Memory B cell (primary cell): ENCODE data around the gene CENPE.

Experiments used
- ATAC-seq: fragments of 150-1000 bp; cut with Tn5 transposase; 2 replicates; pipeline ENCODE4 v1.10.0; 2021; ENCODE audit warnings: low read depth, mild to moderate bottlenecking, moderate library complexity
- DNase-seq, 2 donors: peaks; one replicate each; pipeline ENCODE4 v3.0.0; 2022; ENCODE audit warnings: low spot score in 2 of 2
- H3K27ac Mint-ChIP-seq: one replicate; pipeline ENCODE4 v1.8.0; 2022; ENCODE audit warnings: mild to moderate bottlenecking, moderate library complexity, mixed read lengths
- H3K27me3 Mint-ChIP-seq: one replicate; pipeline ENCODE4 v1.8.0; 2022; ENCODE audit warnings: mixed read lengths
- H3K36me3 Mint-ChIP-seq: one replicate; pipeline ENCODE4 v1.8.0; 2022; ENCODE audit warnings: mild to moderate bottlenecking, mixed read lengths
- H3K4me1 Mint-ChIP-seq: one replicate; pipeline ENCODE4 v1.8.0; 2022; ENCODE audit warnings: mixed read lengths
- H3K4me3 Mint-ChIP-seq: one replicate; pipeline ENCODE4 v1.8.0; 2022; ENCODE audit warnings: mild to moderate bottlenecking, moderate library complexity, mixed read lengths
- H3K9me3 Mint-ChIP-seq: one replicate; pipeline ENCODE4 v1.8.0; 2022; ENCODE audit warnings: mixed read lengths

Gene CENPE

DNA sequence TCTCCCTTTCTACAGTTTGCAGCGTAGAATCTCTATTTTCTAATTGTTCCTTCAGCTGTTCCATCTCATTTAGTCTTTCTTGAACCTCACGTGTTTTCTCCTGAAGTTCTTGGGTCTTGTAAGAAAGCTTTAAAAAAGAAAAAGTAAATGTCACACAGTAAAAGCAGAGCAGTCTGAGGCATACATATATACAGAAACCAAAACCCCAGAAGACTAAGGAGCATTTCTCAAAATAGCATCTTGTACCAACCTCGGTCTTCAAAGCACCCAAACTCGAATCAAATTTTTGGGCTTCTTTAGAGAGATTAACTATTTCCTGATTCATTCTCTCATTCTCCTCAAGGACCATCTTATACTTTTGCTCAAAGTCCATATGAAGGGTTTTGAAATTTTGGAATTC is 39.4 kb downstream of the CENPE start:
- DNase-seq (no peak), ATAC-seq (no peak)
- H3K36me3 Mint-ChIP-seq, result no peaks in the 10 kb centered on the region
- H3K27me3 Mint-ChIP-seq, result no peaks in the 10 kb centered on the region
- no peaks in the 10 kb centered on the region for H3K4me1 Mint-ChIP-seq
- no peak overlapping the region for H3K4me3 Mint-ChIP-seq
- H3K9me3 Mint-ChIP-seq, result peaks cover 2% of the 10 kb centered on the region
- H3K27ac Mint-ChIP-seq, result no peak overlapping the region

- no peak for DNase-seq
- H3K4me3 Mint-ChIP-seq, result no peak overlapping the region
- H3K9me3 Mint-ChIP-seq, result peaks cover 2% of the 10 kb centered on the region
- H3K4me1 Mint-ChIP-seq, result no peaks in the 10 kb centered on the region
- no peak overlapping the region for H3K27ac Mint-ChIP-seq
- peak; percentile 62 for ATAC-seq
- no peaks in the 10 kb centered on the region for H3K27me3 Mint-ChIP-seq
- H3K36me3 Mint-ChIP-seq, result no peaks in the 10 kb centered on the region
Observed at GRCh38 chr4:103156106-103156505, 42.0 kb downstream of the CENPE start.

GRCh38 chr4:103152381-103152780 is 45.8 kb downstream of the CENPE start:
- ATAC-seq (no peak), DNase-seq (no peak)
- Mint-ChIP-seq H3K9me3 (peaks cover 2% of the 10 kb centered on the region), H3K36me3 (no peaks in the 10 kb centered on the region), H3K4me1 (peaks cover 3% of the 10 kb centered on the region), H3K27ac (no peak overlapping the region), H3K4me3 (no peak overlapping the region), H3K27me3 (no peaks in the 10 kb centered on the region)

DNA sequence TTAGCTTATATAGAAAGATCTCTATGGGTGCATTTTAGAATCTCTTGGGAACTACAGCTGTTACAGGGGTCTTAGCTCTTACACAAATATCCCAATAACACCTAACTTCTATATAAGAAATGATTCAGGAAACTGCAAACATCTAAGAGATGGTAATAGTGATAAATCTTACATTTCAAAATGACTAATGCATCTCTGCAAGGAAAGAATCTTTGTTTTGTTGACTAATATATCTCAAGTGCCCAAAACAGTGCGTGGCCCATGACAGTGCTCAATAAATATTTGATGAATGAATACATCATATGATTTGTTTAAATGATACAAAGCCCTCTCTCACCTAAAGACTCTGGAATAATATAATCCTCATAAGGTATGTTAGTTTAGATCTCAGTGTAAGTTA is 47.5 kb downstream of the CENPE start:
- Mint-ChIP-seq H3K27ac (no peak overlapping the region), H3K27me3 (no peaks in the 10 kb centered on the region)
- no peak for DNase-seq

DNA sequence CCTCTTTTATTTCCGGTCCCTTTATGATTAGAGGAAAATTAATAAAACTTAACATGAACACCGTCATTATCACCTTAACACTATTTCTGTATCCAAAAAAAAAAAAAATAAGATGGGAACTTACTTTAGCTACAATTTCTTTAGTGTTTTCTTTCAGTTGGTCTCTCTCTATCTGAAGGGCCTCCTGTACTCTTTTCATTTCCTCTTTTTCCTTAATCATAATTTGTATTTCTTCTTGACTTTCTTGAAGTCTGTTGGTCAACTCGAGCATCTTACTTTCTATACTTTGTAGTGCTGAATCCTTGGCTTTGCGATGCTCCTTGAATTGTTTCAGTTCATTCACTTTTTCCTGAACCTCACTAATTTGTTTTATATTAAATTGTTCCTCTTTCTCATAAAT is 53.2 kb downstream of the CENPE start:
- H3K27me3 Mint-ChIP-seq, result no peaks in the 10 kb centered on the region
- no peak for DNase-seq
- H3K4me1 Mint-ChIP-seq, result peaks cover 8% of the 10 kb centered on the region
- ATAC-seq, result no peak
- no peak overlapping the region for H3K4me3 Mint-ChIP-seq
- H3K9me3 Mint-ChIP-seq, result peaks cover 1% of the 10 kb centered on the region
- no peak overlapping the region for H3K27ac Mint-ChIP-seq
- no peaks in the 10 kb centered on the region for H3K36me3 Mint-ChIP-seq

More for the DNA sequence above, 47.5 kb downstream of the CENPE start:
- Mint-ChIP-seq H3K4me1 (peaks cover 3% of the 10 kb centered on the region), H3K9me3 (peaks cover 3% of the 10 kb centered on the region), H3K36me3 (no peaks in the 10 kb centered on the region), H3K4me3 (no peak overlapping the region)
- ATAC-seq, result no peak

DNA sequence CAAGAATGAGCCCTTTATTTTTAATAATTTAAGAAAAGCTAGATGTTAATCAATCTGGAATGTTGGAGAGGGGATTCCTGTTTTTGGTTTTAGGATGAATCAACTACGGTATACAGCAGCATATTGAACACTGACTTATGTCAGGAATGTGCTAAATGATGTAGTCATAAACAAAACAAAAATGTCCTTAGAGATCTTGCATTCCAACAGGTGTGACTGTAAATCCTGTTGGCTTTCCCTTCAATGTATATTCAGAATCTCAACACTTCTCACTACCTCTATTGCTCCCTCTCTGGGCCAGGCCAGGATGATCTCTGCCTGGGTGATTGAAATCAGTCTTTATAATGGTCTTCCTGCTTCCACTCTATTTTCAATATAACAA is 60.7 kb downstream of the CENPE start:
- H3K36me3 Mint-ChIP-seq, result no peaks in the 10 kb centered on the region
- no peaks in the 10 kb centered on the region for H3K9me3 Mint-ChIP-seq
- H3K4me3 Mint-ChIP-seq, result no peak overlapping the region
- no peaks in the 10 kb centered on the region for H3K27me3 Mint-ChIP-seq
- DNase-seq, result no peak
- H3K27ac Mint-ChIP-seq, result no peak overlapping the region
- no peak for ATAC-seq
- H3K4me1 Mint-ChIP-seq, result no peaks in the 10 kb centered on the region

GRCh38 chr4:103136671-103137445 is 61.3 kb downstream of the CENPE start:
- no peaks in the 10 kb centered on the region for H3K4me1 Mint-ChIP-seq
- no peak overlapping the region for H3K4me3 Mint-ChIP-seq
- DNase-seq (no peak), ATAC-seq (no peak)
- no peaks in the 10 kb centered on the region for H3K27me3 Mint-ChIP-seq
- no peaks in the 10 kb centered on the region for H3K9me3 Mint-ChIP-seq
- no peaks in the 10 kb centered on the region for H3K36me3 Mint-ChIP-seq
- H3K27ac Mint-ChIP-seq, result no peak overlapping the region

DNA sequence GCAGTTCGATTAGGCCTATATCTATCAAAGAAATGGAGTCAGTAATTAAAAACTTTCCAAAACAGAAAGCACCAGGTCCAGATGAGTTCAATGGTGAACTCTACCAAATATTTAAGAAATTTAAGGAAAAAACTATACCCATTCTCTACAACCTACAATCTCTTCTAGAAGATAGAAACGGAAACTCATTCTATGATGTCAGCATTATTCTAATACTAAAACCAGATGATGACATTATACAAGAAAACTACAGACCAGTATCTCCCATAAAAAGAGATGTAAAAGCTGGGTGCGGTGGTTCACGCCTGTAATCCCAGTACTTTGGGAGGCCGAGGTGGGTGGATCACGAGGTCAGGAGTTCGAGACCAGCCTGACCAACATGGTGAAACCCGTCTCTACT is 69.0 kb downstream of the CENPE start:
- Mint-ChIP-seq H3K27me3 (no peaks in the 10 kb centered on the region), H3K36me3 (peaks cover 8% of the 10 kb centered on the region), H3K27ac (no peak overlapping the region), H3K4me3 (no peak overlapping the region), H3K9me3 (peaks cover 14% of the 10 kb centered on the region), H3K4me1 (peaks cover 2% of the 10 kb centered on the region)
- DNase-seq, result no peak
- ATAC-seq, result no peak

GRCh38 chr4:103126126-103126525 is 72.0 kb downstream of the CENPE start:
- peaks cover 2% of the 10 kb centered on the region for H3K4me1 Mint-ChIP-seq
- peaks cover 8% of the 10 kb centered on the region for H3K36me3 Mint-ChIP-seq
- no peak for DNase-seq

DNA sequence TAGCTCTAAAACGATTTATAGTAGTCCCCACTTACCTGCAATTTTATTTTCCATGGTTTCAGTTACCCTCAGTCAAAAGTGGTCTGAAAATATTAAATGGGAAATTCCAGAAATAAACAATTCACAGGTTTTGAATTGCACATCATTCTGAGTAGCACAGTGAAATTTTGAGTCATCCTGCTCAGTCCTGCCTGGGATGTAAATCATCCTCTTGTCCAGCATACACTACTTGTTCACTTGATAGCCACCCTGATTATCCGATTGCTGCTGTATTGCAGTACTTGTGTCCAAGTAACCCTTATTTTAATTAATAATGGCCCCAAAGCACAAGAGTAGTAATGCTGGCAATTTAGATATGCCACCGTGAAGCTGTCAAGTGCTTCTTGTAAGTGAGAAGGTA is 75.0 kb downstream of the CENPE start:
- ATAC-seq, result no peak
- no peak for DNase-seq
- Mint-ChIP-seq H3K27me3 (no peaks in the 10 kb centered on the region), H3K36me3 (peaks cover 8% of the 10 kb centered on the region), H3K4me1 (peaks cover 2% of the 10 kb centered on the region), H3K27ac (no peak overlapping the region), H3K4me3 (no peak overlapping the region), H3K9me3 (peaks cover 10% of the 10 kb centered on the region)

More at GRCh38 chr4:103126126-103126525, 72.0 kb downstream of the CENPE start:
- Mint-ChIP-seq H3K27me3 (no peaks in the 10 kb centered on the region), H3K27ac (no peak overlapping the region), H3K4me3 (no peak overlapping the region), H3K9me3 (peaks cover 14% of the 10 kb centered on the region)
- ATAC-seq, result no peak

DNA sequence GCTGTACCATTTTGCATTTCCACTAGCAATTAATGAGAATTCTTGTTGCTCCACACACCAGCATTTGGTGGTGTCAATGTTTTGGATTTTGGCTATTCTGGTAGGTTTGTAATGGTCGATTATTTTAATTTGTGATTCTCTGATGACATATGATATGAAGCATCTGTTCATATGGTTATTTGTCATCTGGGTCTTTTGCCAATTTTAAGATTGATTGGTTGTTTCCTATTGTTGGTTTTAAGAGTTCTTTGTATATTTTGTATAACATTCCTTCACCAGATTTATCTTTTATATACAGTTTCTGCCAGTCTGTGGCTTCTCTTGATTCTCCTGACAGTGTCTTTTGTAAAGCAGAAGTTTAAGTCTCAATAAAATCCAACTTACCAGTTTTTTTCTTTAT is 80.0 kb downstream of the CENPE start:
- Mint-ChIP-seq H3K9me3 (no peaks in the 10 kb centered on the region), H3K4me1 (no peaks in the 10 kb centered on the region), H3K36me3 (no peaks in the 10 kb centered on the region), H3K27me3 (no peaks in the 10 kb centered on the region), H3K27ac (no peak overlapping the region), H3K4me3 (no peak overlapping the region)
- no peak for DNase-seq
- no peak for ATAC-seq

GRCh38 chr4:103111598-103111997 is 86.5 kb downstream of the CENPE start:
- Mint-ChIP-seq H3K27me3 (no peaks in the 10 kb centered on the region), H3K4me1 (no peaks in the 10 kb centered on the region), H3K9me3 (no peaks in the 10 kb centered on the region), H3K4me3 (no peak overlapping the region), H3K36me3 (no peaks in the 10 kb centered on the region), H3K27ac (no peak overlapping the region)
- ATAC-seq (no peak), DNase-seq (no peak)

GRCh38 chr4:103108542-103108941 is 89.6 kb downstream of the CENPE start:
- Mint-ChIP-seq H3K27ac (no peak overlapping the region), H3K4me1 (no peaks in the 10 kb centered on the region), H3K4me3 (no peak overlapping the region), H3K36me3 (no peaks in the 10 kb centered on the region), H3K27me3 (no peaks in the 10 kb centered on the region), H3K9me3 (no peaks in the 10 kb centered on the region)
- ATAC-seq (no peak), DNase-seq (no peak)

- Mint-ChIP-seq H3K27me3 (no peaks in the 10 kb centered on the region), H3K4me3 (no peak overlapping the region), H3K36me3 (no peaks in the 10 kb centered on the region), H3K4me1 (no peaks in the 10 kb centered on the region), H3K9me3 (no peaks in the 10 kb centered on the region), H3K27ac (no peak overlapping the region)
- ATAC-seq (no peak), DNase-seq (no peak)
Observed at GRCh38 chr4:103105558-103106356, 92.4 kb downstream of the CENPE start.
